ENCODE results near the gene RHBDD2.

DNA sequence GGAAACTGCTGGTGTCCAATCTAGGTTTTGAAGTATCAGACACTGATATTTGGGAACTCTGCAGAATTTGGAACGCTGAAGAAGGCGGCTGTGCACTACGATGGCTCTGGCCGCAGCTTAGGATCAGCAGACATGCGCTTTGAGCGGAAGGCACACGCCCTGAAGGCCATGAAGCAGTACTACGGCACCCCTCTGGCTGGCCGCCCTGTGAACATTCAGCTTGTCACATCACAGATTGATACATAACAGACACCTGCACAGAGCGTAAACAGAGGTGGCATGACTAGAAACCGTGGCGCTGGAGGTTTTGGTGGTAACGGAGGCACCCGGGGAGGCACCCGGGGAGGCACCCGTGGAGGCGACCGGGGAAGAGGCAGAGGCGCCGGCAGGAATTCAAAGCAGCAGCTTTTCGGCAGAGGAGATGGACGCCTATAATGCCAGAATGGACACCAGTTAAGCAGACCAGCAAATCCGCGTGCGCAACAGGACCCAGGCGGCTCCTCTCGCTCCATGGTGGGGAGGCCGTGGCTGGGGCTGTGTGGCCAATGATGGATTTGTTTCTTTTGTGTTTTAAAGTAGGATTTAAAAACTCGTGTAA, 43.0 kb upstream of the RHBDD2 start:
- TF ChIP-seq POLR2A (IDR thresholded peaks at IDR 0.05; ENCODE audit: low read depth, low read length) = no peak
- TF ChIP-seq TAF1 (IDR thresholded peaks at IDR 0.05; ENCODE audit: borderline replicate concordance, low read depth, low read length) = no peak

Measured in GM12892 (cell line).